Measurements from ENCODE around the gene PALLD.

The PALLD gene

DNA sequence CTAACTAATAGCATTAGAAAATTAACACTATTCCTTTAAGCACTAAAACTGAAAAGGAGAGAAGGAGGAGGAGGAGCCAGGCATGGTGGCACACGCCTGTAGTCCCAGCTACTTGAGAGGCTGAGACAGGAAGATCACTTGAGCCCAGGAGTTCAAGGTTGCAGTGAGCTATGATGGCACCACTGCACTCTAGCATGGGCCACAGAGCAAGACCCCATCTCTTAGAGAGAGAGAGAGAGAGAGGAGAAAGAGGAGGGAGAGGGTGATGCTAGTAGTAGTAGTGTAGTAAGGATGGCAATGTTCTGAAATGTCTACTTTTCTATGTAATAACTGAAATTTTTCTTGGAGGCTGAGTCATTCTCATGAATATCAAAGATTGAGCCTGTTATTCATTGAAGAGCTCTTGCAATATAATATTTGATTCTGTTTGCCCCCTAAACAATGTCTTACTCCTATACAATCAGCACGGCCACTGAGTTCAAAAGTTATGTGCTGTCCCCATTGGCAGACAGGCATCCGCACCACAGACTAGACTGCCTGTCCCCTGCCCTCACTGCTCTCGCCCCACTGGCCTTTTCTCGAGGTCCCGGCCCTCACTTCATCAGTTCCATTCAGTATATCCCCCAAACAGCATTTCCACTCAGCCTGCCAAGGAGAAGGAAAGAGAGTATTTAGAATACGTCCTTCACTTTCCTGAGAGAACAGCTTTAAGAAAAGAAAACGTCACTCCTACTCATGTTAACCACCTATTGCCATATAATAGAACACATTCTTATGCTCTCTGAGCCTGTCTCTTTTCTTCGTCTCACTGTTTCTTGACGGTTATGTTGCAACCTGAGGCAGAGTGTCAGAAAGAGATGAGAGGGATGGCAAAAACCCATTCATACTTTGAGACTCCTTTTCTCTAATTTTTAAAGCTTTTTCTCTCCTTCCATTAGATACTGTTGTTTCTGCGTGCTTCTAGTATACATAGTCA, 238.1 kb downstream of the PALLD start:
- no peak for DNase-seq (ENCODE audit: low spot score)

DNA sequence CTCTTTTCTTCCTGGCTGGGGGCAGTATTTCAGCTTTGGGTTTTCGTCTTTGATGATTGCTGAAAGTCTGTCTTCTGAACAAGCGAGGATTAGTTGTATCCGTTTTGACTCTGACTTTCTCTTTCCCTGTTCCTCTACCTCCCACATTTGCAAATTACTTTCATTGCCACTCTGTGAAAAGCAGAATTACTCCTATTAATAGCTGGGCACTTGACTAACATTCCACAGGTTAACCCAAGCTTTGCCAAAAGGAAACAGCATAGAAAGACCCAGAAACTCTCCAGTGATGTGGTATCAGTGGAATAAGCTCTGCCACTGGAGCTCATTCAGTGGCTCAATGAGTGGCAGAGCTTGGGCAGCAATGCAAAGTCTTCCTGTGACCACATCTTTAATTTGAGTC, 238.9 kb downstream of the PALLD start:
- DNase-seq (ENCODE audit: low spot score): no peak

DNA sequence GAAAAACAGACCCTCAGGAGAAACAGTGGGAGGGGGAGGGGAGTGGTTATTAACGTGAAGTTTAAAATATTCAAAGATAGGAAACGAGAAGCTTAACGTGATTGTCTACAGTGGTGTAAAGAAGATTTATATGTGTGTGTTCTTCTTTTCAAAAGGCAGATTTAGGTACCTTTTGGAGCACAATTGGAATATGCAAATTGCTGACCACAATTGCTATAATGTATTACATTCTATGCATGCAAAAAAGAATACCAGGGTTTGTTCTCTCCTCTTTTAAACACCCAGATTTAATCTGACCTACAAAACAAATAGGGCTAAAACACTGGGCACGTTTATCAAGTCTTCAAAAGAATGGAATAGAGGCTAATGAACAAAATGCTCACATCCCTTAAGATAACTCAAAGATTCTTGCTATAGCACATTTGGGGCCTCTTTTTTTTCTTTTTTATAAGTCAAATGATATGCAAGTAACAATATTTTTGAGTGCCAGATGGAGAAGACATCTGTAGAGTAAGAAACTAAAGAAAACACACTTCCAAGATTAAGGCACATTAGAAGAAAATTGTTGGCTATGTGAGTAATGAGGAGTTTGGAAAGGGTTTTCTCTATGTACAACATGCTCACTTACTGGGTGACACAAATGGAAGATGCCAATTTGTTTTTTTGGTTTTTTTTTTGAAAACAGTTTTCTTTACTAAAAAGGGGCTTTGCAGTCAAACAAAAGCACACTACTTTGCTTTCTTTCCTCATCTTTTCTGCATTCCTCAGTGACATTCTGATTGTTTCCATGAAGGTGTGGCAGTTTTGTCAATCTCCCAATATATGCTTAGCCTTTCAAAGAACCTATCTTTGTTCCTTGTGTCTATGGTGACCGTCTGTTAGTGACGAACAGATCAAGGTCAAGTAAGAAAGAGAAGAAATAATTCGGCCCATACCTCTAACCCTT, 240.3 kb downstream of the PALLD start:
- no peak for DNase-seq (ENCODE audit: low spot score)

DNA sequence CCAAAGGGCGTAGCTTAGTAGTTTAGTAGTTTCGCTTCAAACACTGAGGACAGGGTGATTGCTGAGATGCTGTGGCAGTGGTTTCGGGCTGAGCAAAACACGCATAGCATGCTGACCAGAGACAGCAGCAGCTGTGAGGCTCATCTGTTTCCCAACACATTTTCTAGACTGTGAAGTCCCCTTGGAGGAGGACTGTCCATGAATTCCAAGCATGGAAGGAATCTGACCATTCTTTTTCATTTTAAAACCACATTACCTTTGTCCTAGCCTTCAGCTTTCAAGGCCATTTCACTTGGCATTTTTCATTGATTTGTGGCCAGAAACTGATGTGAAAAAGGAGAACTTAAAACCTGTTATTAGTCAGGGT, 240.9 kb downstream of the PALLD start:
- no peak for DNase-seq (ENCODE audit: low spot score)

- DNase-seq (ENCODE audit: low spot score): no peak
These were observed 243.0 kb downstream of the PALLD start for GRCh38 chr4:168739886-168740285.

DNA sequence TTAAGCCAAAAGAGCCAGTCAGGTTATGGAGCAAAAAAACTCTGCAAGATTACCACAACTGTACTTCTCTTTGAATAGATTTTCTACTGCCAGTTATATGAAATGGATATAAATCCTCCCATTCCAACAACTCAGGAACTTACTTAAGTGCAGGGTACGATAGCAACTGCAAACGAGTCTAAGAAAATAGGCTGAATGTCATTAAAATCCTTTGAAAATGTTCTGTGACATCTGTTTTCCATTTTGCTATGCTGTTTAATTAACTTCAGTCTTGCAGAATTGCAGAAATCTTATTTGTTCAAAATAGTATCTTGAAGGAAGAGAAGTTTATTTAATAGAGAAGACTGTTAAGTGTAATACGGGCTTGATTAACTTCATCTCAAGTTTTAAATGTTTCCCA, 243.8 kb downstream of the PALLD start:
- DNase-seq (ENCODE audit: low spot score): no peak

GRCh38 chr4:168741281-168742173, 244.7 kb downstream of the PALLD start:
- DNase-seq (ENCODE audit: low spot score): no peak

GRCh38 chr4:168743131-168743530, 246.3 kb downstream of the PALLD start:
- no peak for DNase-seq (ENCODE audit: low spot score)

GRCh38 chr4:168743601-168744000, 246.7 kb downstream of the PALLD start:
- DNase-seq (ENCODE audit: low spot score): no peak

DNA sequence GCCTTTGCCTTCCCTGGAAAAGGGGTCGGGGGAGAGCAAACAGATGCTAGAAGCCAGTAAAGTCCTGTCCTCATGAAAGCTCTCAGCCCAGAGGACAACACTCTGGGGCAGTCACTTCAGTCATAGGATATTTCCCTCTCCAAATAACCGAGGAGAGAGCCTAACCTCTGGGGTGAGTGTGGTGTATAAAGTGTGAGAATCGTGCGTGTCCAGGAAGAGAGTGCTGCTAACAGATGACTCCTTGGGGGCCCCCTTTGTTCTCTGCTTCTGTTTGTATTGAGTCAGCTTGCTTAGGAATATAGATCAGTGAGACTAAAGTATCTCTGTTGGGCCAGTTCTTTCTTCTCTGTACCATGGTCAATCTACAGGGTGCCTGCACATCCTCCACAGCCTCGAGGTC, 247.2 kb downstream of the PALLD start:
- no peak for DNase-seq (ENCODE audit: low spot score)

DNA sequence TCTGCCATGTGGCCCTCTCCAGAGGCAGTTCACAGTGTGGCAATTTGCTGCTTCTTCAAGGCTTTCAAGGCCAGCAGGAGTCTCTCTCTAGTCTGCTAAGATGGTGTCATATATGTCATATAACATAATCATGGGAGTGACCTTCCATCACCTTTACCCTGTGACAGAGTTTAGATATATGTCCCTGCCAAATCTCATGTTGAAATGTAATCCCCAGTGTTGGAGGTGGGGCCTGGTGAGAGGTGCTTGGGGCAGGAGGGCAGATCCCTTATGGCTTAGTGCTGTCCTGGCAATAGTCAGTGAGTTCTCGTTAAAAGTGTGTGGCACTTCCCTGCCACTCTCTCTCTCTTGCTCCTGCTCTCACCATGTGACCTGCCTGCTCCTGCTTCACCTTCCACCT, 252.0 kb downstream of the PALLD start:
- no peak for DNase-seq (ENCODE audit: low spot score)

DNA sequence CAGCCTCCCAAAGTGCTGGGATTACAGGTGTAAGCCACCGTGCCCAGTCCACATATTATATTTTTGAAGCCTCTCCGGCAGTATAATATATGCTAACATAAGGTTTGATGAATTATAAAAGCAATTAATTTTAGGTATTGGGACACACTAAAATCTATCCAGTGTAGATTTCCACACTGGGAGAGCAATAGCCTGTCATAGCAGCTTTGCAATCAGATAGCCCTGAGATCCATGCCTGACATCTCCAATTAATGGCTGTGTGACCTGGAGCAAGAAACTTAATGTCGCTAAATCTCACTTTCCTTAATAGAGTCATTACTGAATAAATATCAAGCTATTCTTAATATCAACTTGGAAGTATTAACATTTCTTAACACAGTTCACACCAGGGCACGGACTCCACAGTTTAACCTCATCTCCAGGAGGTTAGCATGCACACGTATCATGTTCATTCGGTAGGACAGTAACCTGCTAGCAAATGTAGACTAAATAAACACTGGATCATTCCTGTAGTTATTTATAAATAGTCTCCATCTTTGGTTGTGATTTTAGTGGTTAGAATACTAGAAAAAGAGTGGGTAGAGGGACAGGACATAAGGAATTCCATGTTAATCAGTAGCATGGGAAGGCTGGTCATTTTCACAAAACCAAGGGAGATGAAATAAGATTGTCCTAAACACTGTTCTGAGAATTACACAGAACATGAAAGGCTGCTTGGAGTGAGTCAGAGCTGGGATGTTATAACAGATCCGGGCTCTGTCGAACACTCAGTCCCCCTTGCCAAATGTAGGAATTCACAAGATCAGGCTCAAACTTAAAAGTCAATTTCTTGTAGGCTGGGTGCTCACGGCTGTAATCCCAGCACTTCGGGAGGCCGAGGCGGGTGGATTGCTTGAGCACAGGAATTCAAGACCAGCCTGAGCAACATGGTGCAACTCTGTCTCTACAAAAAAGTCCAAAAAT, 254.7 kb downstream of the PALLD start:
- DNase-seq (ENCODE audit: low spot score): no peak

DNA sequence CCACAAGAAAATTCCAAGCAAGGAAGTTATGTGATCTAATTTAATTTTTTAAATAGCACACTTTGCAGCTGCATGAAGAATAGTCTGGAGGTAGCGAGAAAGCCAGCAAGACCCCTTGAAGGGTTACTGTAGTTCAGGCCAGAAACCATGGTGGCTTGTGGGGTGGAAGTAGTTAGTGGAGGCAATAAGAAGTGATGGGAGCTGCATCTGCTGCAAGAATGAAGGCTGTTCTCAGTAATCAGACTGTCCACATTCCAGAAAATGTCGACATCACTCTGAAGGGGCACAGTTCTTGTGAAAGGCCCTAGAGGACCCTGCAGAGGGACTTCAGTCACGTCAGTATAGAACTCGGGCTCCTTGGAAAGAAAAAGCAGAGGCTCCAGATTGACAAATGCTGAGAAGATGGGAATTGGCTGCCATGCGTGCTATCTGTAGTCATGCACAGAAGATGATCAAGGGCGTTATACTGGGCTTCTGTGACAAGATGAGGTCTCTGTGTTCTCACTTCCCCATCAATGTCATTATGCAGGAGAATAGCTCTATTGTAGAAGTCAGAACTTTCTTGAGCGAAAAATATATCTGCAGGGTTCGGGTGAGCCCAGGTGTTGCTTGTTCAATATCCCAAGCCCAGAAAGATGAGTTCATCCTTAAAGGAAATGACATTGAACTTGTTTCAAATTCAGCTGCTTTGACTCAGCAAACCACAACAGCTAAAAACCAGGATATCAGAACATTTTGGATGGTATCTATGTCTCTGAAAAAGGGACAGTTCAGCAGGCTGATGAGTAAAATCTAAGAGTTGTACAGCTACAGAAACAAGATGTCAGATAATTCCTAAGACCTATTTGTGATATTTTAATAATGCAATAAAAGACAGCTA, 259.0 kb downstream of the PALLD start:
- no peak for DNase-seq (ENCODE audit: low spot score)

DNA sequence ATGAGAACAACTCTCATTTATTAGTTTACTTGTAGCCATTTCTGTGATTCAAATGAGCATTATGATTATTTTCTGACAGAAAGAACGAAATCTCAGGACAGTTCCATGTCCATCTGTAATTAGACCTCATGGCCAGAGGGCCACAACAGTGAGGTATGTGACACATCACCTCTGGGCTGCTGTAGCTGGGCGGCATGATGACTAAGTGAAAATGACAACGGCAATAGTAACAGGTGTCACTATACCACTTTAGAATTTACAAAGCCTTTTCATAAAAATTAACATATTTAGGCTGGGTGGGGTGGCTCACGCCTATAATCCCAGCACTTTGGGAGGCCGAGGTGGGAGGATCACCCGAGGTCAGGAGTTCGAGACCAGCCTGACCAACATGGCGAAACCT, 260.6 kb downstream of the PALLD start:
- DNase-seq (ENCODE audit: low spot score): no peak

- no peak for DNase-seq (ENCODE audit: low spot score)
These were observed 261.6 kb downstream of the PALLD start for GRCh38 chr4:168758351-168758876.

GRCh38 chr4:168759321-168759720, 262.5 kb downstream of the PALLD start:
- DNase-seq (ENCODE audit: low spot score): no peak

GRCh38 chr4:168759959-168760527, 263.2 kb downstream of the PALLD start:
- no peak for DNase-seq (ENCODE audit: low spot score)

DNA sequence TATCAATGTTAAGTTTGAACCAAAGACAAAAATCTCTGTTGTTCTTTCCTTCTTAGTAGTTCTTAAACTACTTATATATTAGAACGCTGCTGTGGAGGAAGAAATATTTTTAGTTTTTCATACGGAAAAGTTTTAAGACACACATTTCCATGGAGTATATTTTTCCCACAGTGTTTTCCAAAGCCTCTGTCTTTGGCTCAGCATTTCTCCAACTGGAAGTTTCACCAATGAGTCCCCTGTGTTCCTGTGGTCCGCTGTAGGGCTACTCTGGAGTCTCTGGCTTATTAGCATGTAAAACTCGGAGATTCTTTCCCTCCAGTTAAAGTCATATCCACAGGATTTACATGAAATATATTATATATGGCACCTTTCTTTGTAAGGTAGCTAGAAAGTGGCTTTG, 264.2 kb downstream of the PALLD start:
- DNase-seq (ENCODE audit: low spot score): no peak

- DNase-seq (ENCODE audit: low spot score): no peak
These were observed 268.5 kb downstream of the PALLD start for GRCh38 chr4:168765322-168765721.
